Liver (tissue), 9 donors: ENCODE data around the gene EPB41L1. TPM values are rescaled to one million over a fixed set of nuclear protein-coding genes. Genes with fewer than 3 reads are reported as not detected.

Experiments
- DNase-seq: peaks from one replicate; pipeline ENCODE4 v3.0.0-alpha.2; 2017; ENCODE audit warnings: low spot score
- H3K27ac ChIP-seq, 2 donors: one replicate each; pipeline ENCODE4 v1.7.0; 2013; ENCODE audit warnings: inconsistent platforms in 2 of 2, low read length in 2 of 2, control low read depth in 1 of 2, low read depth in 1 of 2, mild to moderate bottlenecking in 1 of 2
- H3K27me3 ChIP-seq, 4 donors: one replicate each; pipeline versions ENCODE4 v1.6.1 to v1.7.0; 2013; ENCODE audit warnings: low read length in 3 of 4, inconsistent platforms in 1 of 4, mild to moderate bottlenecking in 1 of 4, moderate library complexity in 1 of 4; ENCODE audit not compliant: control insufficient read depth in 4 of 4, insufficient read depth in 4 of 4
- H3K36me3 ChIP-seq, 4 donors: one replicate each; pipeline versions ENCODE4 v1.6.1 to v1.7.0; 2013; ENCODE audit warnings: low read length in 3 of 4, mild to moderate bottlenecking in 3 of 4, low read depth in 1 of 4, moderate library complexity in 1 of 4; ENCODE audit not compliant: control insufficient read depth in 4 of 4, insufficient read depth in 3 of 4
- H3K4me1 ChIP-seq, 4 donors: one replicate each; pipeline versions ENCODE4 v1.6.1 to v1.7.0; 2013; ENCODE audit warnings: low read length in 3 of 4, mild to moderate bottlenecking in 3 of 4, moderate library complexity in 1 of 4; ENCODE audit not compliant: control insufficient read depth in 4 of 4, insufficient read depth in 4 of 4
- H3K4me3 ChIP-seq, 3 donors: one replicate each; pipeline versions ENCODE4 v1.6.1 to v1.7.0; 2013; ENCODE audit warnings: low read length in 3 of 3, control low read depth in 1 of 3, low read depth in 1 of 3, mild to moderate bottlenecking in 1 of 3
- H3K9ac ChIP-seq, 2 donors: one replicate each; pipeline ENCODE4 v1.7.0; 2013; ENCODE audit warnings: low read length in 2 of 2, mild to moderate bottlenecking in 2 of 2, moderate library complexity in 2 of 2, control low read depth in 1 of 2, low read depth in 1 of 2
- H3K9me3 ChIP-seq, 4 donors: one replicate each; pipeline versions ENCODE4 v1.6.1 to v1.7.0; 2013; ENCODE audit warnings: low read length in 3 of 4; ENCODE audit not compliant: control insufficient read depth in 4 of 4
- EGR1 ChIP-seq, 2 donors: IDR thresholded peaks; 2 replicates each; pipeline ENCODE4 v1.6.1; 2016 to 2018; ENCODE audit warnings: antibody characterized with exemption in 2 of 2, low read depth in 2 of 2
- FOXA1 ChIP-seq: IDR thresholded peaks from 2 replicates; pipeline ENCODE4 v1.6.1; 2016; ENCODE audit warnings: antibody characterized with exemption
- FOXA2 ChIP-seq: IDR thresholded peaks from 2 replicates; pipeline ENCODE4 v1.6.1; 2016; ENCODE audit warnings: antibody characterized with exemption
- GABPA ChIP-seq, 2 donors: IDR thresholded peaks in 1 of 2; conservative IDR thresholded peaks in 1 of 2; 2 replicates each; pipeline ENCODE4 v1.6.1; 2016; ENCODE audit warnings: antibody characterized with exemption in 2 of 2, mild to moderate bottlenecking in 1 of 2, moderate library complexity in 1 of 2
- HNF4A ChIP-seq, 2 donors: conservative IDR thresholded peaks; 2 replicates each; pipeline ENCODE4 v1.6.1; 2016; ENCODE audit warnings: antibody characterized with exemption in 2 of 2, mild to moderate bottlenecking in 2 of 2
- HNF4G ChIP-seq: IDR thresholded peaks from 2 replicates; pipeline ENCODE4 v1.6.1; 2016; ENCODE audit warnings: antibody characterized with exemption
- JUND ChIP-seq, 2 donors: IDR thresholded peaks; 2 replicates each; pipeline ENCODE4 v1.6.1; 2016; ENCODE audit warnings: antibody characterized with exemption in 2 of 2
- MAX ChIP-seq: IDR thresholded peaks from 2 replicates; pipeline ENCODE4 v1.6.1; 2016; ENCODE audit warnings: antibody characterized with exemption
- NR2F2 ChIP-seq: IDR thresholded peaks from 2 replicates; pipeline ENCODE4 v1.6.1; 2016; ENCODE audit warnings: antibody characterized with exemption
- RAD21 ChIP-seq, 2 donors: IDR thresholded peaks; 2 replicates each; pipeline ENCODE4 v1.6.1; 2016; ENCODE audit warnings: antibody characterized with exemption in 2 of 2, mild to moderate bottlenecking in 2 of 2
- REST ChIP-seq: IDR thresholded peaks from 2 replicates; pipeline ENCODE4 v1.6.1; 2016; ENCODE audit warnings: antibody characterized with exemption, mild to moderate bottlenecking
- SP1 ChIP-seq: IDR thresholded peaks from 2 replicates; pipeline ENCODE4 v1.6.1; 2018; ENCODE audit warnings: antibody characterized with exemption, mild to moderate bottlenecking
- TAF1 ChIP-seq: conservative IDR thresholded peaks from 2 replicates; pipeline ENCODE4 v1.6.1; 2016; ENCODE audit warnings: antibody characterized with exemption, mild to moderate bottlenecking
- YY1 ChIP-seq: IDR thresholded peaks from 2 replicates; pipeline ENCODE4 v1.6.1; 2016; ENCODE audit warnings: antibody characterized with exemption, mild to moderate bottlenecking
- ZBTB33 ChIP-seq: IDR thresholded peaks from 2 replicates; pipeline ENCODE4 v1.6.1; 2016; ENCODE audit warnings: antibody characterized with exemption
- WGBS: extraction: QIAGEN DNeasy Blood & Tissue Kit; methylation state at CpG from one replicate; pipeline ENCODE4 v1.1.7; 2013; 5-methylcytosine and 5-hydroxymethylcytosine counted together
- polyA plus RNA-seq, 2 donors: library from polyadenylated mRNA; stranded (reverse) in 1 of 2; unstranded in 1 of 2; fragments of 200-250 nt in 1 of 2; fragments of >200 nt in 1 of 2; fragmentation: Nextera tagmentation in 1 of 2; extraction: Ambion mirVana in 1 of 2; gene quantifications; one replicate each; pipeline versions ENCODE4 v1.2.1 to v1.2.3, GENCODE V29; 2013 to 2015
- total RNA-seq, 2 donors: library from RNA; depleted of rRNA; stranded (reverse); fragments of >200 nt; gene quantifications; one replicate each; pipeline ENCODE4 v1.2.3, GENCODE V29; 2014
- donor health status: healthy.
- donor health status: healthy.
- donor health status: healthy.
- donor health status: healthy.
- donor health status: healthy.

Gene EPB41L1
- total and polyA plus RNA-seq, 4 donors, result 2.4 to 11.9 (median 4.3) TPM

GRCh38 chr20:36200451-36200850 lies 45.9 kb downstream of the EPB41L1 start:
- H3K4me3 ChIP-seq, result no peak overlapping the region
- no peak overlapping the region for H3K9ac ChIP-seq
- no peaks in the 10 kb centered on the region for H3K36me3 ChIP-seq
- TF ChIP-seq YY1 (no peak), NR2F2 (no peak), HNF4A (conservative IDR thresholded peaks at IDR 0.05) (no peak), EGR1 (IDR thresholded peaks at IDR 0.05; ENCODE audit: low read depth in 2 of 2) (no peak), REST (no peak), FOXA2 (no peak), ZBTB33 (no peak), TAF1 (no peak), HNF4G (no peak)
- H3K9me3 ChIP-seq, result no peaks in the 10 kb centered on the region
- WGBS, result 84% methylated on average over 1 of the region's 1 CpG
- no peaks in the 10 kb centered on the region for H3K4me1 ChIP-seq
- H3K27ac ChIP-seq, result no peak overlapping the region
- no peak for DNase-seq
- no peaks in the 10 kb centered on the region for H3K27me3 ChIP-seq

GRCh38 chr20:36201198-36201597 lies 46.7 kb downstream of the EPB41L1 start:
- no peak for TF ChIP-seq JUND (IDR thresholded peaks at IDR 0.05)
- no peak for TF ChIP-seq RAD21 (IDR thresholded peaks at IDR 0.05)
- TF ChIP-seq NR2F2, result no peak
- TF ChIP-seq REST, result no peak
- no peak for TF ChIP-seq FOXA2
- TF ChIP-seq HNF4G, result no peak
- TF ChIP-seq FOXA1, result no peak
- TF ChIP-seq SP1, result no peak
- TF ChIP-seq GABPA (IDR thresholded peaks at IDR 0.05 in 1 of 2, conservative IDR thresholded peaks at IDR 0.05 in 1 of 2), result no peak
- no peak for TF ChIP-seq MAX
- no peak for TF ChIP-seq ZBTB33
- TF ChIP-seq TAF1, result no peak
- TF ChIP-seq EGR1 (IDR thresholded peaks at IDR 0.05; ENCODE audit: low read depth in 2 of 2), result no peak
- no peak for TF ChIP-seq YY1
- Histone ChIP-seq H3K4me1 (no peaks in the 10 kb centered on the region), H3K27me3 (no peaks in the 10 kb centered on the region), H3K9ac (no peak overlapping the region), H3K27ac (no peak overlapping the region), H3K36me3 (no peaks in the 10 kb centered on the region), H3K4me3 (no peak overlapping the region), H3K9me3 (no peaks in the 10 kb centered on the region)
- 85% methylated on average over 4 of the region's 4 CpGs for WGBS
- no peak for DNase-seq
